CD4-positive, alpha-beta T cell treated with Interleukin-12 subunit alpha and Interleukin-12 subunit beta, for 1 hour (primary cell): ENCODE data around the gene TMC2.

ENCODE experiments used
- DNase-seq: peaks from one replicate; pipeline ENCODE4 v3.0.0-alpha.2; 2020

TMC2 gene

GRCh38 chr20:2578475-2579192, 42.3 kb downstream of the TMC2 start:
- DNase-seq: no peak

- no peak for DNase-seq
Measured at GRCh38 chr20:2585811-2586210, 49.4 kb downstream of the TMC2 start.

GRCh38 chr20:2593756-2594155, 57.4 kb downstream of the TMC2 start:
- no peak for DNase-seq

- DNase-seq: no peak
Measured at GRCh38 chr20:2595076-2595475, 58.7 kb downstream of the TMC2 start.

GRCh38 chr20:2596673-2597279, 60.4 kb downstream of the TMC2 start:
- no peak for DNase-seq

- DNase-seq: no peak
Measured at GRCh38 chr20:2599288-2600006, 63.1 kb downstream of the TMC2 start.

GRCh38 chr20:2602046-2602735, 65.8 kb downstream of the TMC2 start:
- DNase-seq: no peak

- no peak for DNase-seq
Measured at GRCh38 chr20:2602746-2603145, 66.4 kb downstream of the TMC2 start.

GRCh38 chr20:2603816-2604505, 67.6 kb downstream of the TMC2 start:
- DNase-seq: no peak

GRCh38 chr20:2604506-2604835, 68.1 kb downstream of the TMC2 start:
- no peak for DNase-seq

- DNase-seq: no peak
Measured at GRCh38 chr20:2606507-2607006, 70.2 kb downstream of the TMC2 start.

- no peak for DNase-seq
Measured at GRCh38 chr20:2610326-2610725, 74.0 kb downstream of the TMC2 start.

GRCh38 chr20:2610941-2611720, 74.8 kb downstream of the TMC2 start:
- DNase-seq: no peak

- no peak for DNase-seq
Measured at GRCh38 chr20:2612073-2612472, 75.7 kb downstream of the TMC2 start.

GRCh38 chr20:2616634-2617033, 80.3 kb downstream of the TMC2 start:
- DNase-seq: no peak

GRCh38 chr20:2617099-2617714, 80.8 kb downstream of the TMC2 start:
- DNase-seq: no peak

GRCh38 chr20:2618815-2619214, 82.4 kb downstream of the TMC2 start:
- DNase-seq: no peak

GRCh38 chr20:2619337-2619736, 83.0 kb downstream of the TMC2 start:
- DNase-seq: no peak

- DNase-seq: no peak
Measured at GRCh38 chr20:2619961-2620595, 83.7 kb downstream of the TMC2 start.

- no peak for DNase-seq
Measured at GRCh38 chr20:2624190-2624589, 87.8 kb downstream of the TMC2 start.

GRCh38 chr20:2625062-2625461, 88.7 kb downstream of the TMC2 start:
- no peak for DNase-seq
